LNCaP clone FGC (cell line): ENCODE measurements around the gene GIMAP2.

Experiments
- DNase-seq: peaks from one replicate; pipeline ENCODE4 v3.0.0-alpha.2; 2011; ENCODE audit warnings: low read depth
- H3K4me3 ChIP-seq: 2 replicates; pipeline ENCODE4 v1.5.1; 2011; ENCODE audit warnings: mild to moderate bottlenecking, low read depth, low read length, control low read depth
- TF ChIP-seq, protein P1 (sequence below): IDR thresholded peaks from 2 replicates; pipeline ENCODE4 v1.5.1; 2012; ENCODE audit warnings: mild to moderate bottlenecking; ENCODE audit not compliant: control insufficient read depth, insufficient read depth; ENCODE audit errors: extremely low read depth

Gene GIMAP2

DNA sequence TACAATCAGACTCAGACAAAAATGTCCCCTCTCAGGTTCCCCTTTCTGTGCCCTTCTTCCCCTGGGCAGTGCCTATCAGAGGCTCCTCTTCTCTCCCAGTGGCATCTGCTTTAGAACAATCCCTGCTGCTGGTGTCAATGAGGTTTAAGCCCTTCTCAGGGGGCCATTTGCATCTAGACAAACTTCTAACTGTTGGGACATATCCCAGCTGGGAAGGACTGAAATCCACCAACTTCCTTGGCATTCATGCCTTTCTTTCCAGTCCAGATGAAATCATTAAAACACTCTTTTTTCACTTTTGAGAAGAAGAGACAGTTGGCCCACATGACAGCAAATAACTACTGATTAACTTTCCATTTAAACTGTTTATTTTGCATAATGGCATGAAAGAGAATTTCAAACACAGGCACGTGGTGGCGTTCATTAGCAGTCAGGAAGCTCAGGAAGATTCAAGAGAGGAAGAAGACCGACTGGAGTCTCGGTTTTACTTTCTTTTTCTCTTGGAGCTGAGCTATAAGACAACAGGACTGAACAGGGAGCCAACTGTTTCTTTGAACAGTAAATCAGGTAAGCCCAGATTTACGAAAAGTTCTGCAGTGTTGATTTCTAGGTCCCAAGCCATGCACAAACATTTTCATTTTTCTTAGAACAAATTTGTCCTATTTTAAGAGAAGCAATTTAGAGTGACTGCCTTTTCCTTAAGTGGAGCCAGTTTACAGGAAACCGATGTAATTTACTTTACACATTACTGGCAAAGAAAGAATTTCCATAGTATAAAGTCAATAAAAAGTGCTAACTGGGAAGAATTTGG, at the start of gene GIMAP2:
TSS of gene GIMAP2 (plus strand) at position 488 of the 811 bp plus-strand sequence. CDS start 1,354 bp downstream, outside the sequence.
- peak within 1 kb of the TSS; percentile 43 for H3K4me3 ChIP-seq
- TF ChIP-seq, protein P1, sequence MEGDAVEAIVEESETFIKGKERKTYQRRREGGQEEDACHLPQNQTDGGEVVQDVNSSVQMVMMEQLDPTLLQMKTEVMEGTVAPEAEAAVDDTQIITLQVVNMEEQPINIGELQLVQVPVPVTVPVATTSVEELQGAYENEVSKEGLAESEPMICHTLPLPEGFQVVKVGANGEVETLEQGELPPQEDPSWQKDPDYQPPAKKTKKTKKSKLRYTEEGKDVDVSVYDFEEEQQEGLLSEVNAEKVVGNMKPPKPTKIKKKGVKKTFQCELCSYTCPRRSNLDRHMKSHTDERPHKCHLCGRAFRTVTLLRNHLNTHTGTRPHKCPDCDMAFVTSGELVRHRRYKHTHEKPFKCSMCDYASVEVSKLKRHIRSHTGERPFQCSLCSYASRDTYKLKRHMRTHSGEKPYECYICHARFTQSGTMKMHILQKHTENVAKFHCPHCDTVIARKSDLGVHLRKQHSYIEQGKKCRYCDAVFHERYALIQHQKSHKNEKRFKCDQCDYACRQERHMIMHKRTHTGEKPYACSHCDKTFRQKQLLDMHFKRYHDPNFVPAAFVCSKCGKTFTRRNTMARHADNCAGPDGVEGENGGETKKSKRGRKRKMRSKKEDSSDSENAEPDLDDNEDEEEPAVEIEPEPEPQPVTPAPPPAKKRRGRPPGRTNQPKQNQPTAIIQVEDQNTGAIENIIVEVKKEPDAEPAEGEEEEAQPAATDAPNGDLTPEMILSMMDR, result peak; percentile 30; the same call in 1 of the 2 replicates
- peak; percentile 35 for DNase-seq

DNA sequence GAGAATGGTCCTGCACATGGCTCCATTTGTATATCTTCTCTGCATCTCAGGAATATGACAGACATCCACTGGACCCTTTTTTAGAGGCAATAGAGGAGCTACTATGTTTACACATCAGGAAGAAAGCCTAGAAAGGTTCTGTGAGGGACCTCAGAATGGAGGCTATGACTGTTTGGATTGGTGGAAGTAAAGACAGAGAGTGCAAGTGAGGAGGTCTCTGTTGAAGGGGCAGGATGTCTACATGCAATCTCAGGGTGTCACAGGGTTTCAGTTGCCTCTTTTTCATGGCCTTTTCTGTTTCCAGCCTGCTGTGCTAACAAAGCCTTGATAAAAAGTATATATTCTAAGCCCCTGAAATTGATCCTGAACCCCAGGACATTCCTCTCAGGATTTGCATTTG, 43.7 kb upstream of the GIMAP2 start:
- no peak overlapping the region for H3K4me3 ChIP-seq
- no peak for DNase-seq
- TF ChIP-seq, protein P1, result no peak

DNA sequence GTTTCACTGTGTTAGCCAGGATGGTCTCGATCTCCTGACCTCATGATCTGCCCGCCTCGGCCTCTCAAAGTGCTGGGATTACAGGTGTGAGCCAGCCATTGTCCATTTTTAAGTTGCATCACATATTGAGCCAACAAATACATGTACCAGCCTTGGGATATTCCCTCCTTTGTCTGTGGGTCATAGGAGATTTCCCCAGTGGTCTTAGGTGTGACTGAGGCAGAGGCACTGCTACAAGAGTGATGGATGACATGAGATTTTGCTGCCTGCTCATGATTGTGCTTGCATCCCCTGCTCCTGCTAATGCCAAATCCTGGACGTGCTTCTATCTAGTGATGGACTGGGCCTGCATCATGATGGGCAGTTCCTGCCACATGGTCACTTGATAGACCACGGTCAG, 42.6 kb upstream of the GIMAP2 start:
- TF ChIP-seq, protein P1, result no peak
- DNase-seq, result no peak
- no peak overlapping the region for H3K4me3 ChIP-seq

DNA sequence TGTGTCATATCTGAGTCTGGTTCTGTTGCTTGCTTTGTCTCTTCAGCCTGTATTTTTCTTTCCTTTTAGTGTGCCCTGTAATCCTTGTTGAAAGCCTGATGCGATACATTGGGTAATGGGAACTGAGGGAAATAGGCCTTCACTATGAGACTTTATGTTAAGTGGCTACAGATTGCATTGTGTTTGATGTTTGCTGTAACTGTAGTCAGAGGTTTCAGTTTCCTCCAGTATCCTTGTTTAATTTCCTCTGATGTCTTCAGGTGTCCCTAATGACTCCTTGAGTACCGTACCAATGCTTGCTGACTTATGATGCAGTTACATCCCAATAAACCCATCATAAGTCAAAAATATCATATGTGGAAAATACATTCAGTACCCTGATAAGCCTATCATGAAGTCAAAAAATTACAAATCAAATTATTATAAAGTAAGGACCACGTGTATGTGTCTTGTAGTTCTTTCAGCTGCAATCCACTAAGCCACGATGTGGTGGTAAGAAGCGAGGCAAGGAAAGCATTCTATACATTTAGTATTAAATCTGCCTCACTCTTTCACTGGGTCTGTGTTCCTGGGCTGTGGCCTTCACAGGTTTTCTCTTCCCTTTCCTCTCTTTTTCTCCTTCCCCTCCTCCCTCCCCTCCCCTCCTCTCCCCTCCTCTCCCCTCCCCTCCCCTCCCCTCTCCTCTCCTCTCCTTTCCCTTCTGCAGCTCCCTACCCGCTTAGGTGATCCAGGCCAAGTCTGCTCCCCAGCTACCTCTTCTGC, 40.1 kb upstream of the GIMAP2 start:
- DNase-seq, result no peak
- TF ChIP-seq, protein P1, result no peak

DNA sequence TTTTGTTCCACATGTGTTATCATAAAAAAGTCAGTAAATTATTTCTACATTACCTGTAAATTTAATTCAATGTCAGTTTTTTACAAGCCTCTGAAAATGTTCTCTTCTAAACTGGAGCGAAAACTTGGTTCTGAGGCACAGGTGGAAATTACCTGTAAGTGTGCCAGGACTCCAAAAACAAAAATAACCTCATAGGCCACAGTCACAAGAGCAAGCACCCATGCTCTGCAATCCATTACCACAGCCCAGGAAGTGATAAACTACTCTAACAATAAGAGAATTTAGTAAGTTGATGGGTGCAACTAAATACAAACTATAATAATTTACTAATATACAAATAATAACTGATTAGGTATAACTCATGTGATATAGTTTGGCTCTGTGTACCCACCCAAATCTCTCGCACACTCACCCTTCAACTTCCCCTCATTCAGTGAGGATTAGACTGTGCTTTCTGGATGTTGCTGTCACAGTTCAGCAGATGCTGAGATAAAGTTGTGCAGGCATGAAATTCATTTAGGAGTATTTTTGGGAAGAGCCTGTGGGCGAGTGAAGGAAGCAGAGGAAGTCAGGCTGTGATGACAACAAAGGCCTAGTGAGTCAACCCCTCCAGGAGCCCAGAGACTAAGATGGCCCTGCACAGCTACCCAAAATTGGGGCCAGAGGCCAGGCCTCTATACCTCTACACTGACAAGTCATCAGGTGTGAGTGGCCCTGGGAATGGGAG, 37.0 kb upstream of the GIMAP2 start:
- H3K4me3 ChIP-seq, result no peak overlapping the region
- TF ChIP-seq, protein P1, result no peak
- peak; percentile 45 for DNase-seq

More for the DNA sequence above, 40.1 kb upstream of the GIMAP2 start:
- H3K4me3 ChIP-seq, result no peak overlapping the region

DNA sequence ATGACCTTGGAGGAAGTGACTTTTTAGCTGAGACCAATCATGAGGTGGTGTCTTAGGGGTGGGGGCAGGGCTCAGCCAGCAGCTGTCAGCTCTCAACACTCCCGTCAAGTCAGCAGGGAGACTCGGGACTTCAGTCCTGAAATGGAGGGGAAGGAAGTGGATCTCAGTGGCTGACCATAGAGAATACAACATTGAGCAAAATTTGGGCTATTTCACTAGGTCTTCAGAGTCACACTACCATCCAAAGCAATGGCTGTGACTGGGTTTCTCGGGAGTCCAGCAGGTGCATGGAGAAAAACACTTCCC, 36.5 kb upstream of the GIMAP2 start:
- DNase-seq, result no peak
- TF ChIP-seq, protein P1, result no peak
- no peak overlapping the region for H3K4me3 ChIP-seq
